GM12864 (cell line): ENCODE results near the gene COL24A1.
A peak's percentile ranks its signal among the peaks of the same experiment; 100 is the strongest.

Experiments used
- DNase-seq: peaks from one replicate; pipeline ENCODE4 v3.0.0-alpha.2; 2011; ENCODE audit warnings: low read depth
- H3K4me3 ChIP-seq: 2 replicates; pipeline ENCODE4 v1.5.1; 2011; ENCODE audit warnings: mild to moderate bottlenecking, low read depth, low read length, control low read depth
- CTCF ChIP-seq: IDR thresholded peaks from 2 replicates; pipeline ENCODE4 v1.5.1; 2011; ENCODE audit warnings: low read depth, mild to moderate bottlenecking, moderate library complexity, low read length, control low read depth, inconsistent platforms; ENCODE audit errors: missing control alignments

COL24A1 gene

GRCh38 chr1:85857991-85858390, 298.6 kb downstream of the COL24A1 start:
- H3K4me3 ChIP-seq, result no peak overlapping the region
- no peak for DNase-seq
- TF ChIP-seq CTCF, result no peak

GRCh38 chr1:85850238-85850637, 306.3 kb downstream of the COL24A1 start:
- TF ChIP-seq CTCF, result no peak
- H3K4me3 ChIP-seq, result no peak overlapping the region
- DNase-seq, result no peak

GRCh38 chr1:85849660-85850059, 306.9 kb downstream of the COL24A1 start:
- TF ChIP-seq CTCF, result no peak
- H3K4me3 ChIP-seq, result no peak overlapping the region

GRCh38 chr1:85847356-85847755, 309.2 kb downstream of the COL24A1 start:
- TF ChIP-seq CTCF, result no peak
- no peak for DNase-seq
- no peak overlapping the region for H3K4me3 ChIP-seq

More at GRCh38 chr1:85849660-85850059, 306.9 kb downstream of the COL24A1 start:
- DNase-seq, result no peak

GRCh38 chr1:85846706-85847105, 309.9 kb downstream of the COL24A1 start:
- TF ChIP-seq CTCF, result no peak
- no peak for DNase-seq
- H3K4me3 ChIP-seq, result no peak overlapping the region

GRCh38 chr1:85839459-85839858, 317.1 kb downstream of the COL24A1 start:
- DNase-seq, result no peak
- H3K4me3 ChIP-seq, result no peak overlapping the region
- TF ChIP-seq CTCF, result no peak

GRCh38 chr1:85838238-85838637, 318.3 kb downstream of the COL24A1 start:
- TF ChIP-seq CTCF, result no peak
- peak; percentile 12 for DNase-seq
- H3K4me3 ChIP-seq, result no peak overlapping the region
